NCI-H1092 (cell line): ENCODE results near the gene MICAL3.

Source experiments
- DNase-seq: peaks from one replicate; lab custom pipeline; 2025; lab: John Stamatoyannopoulos, UW

MICAL3 gene

GRCh38 chr22:17816649-17817048 lies 207.7 kb downstream of the MICAL3 start:
- no peak for DNase-seq

GRCh38 chr22:17815703-17816254 lies 208.6 kb downstream of the MICAL3 start:
- DNase-seq, result no peak

GRCh38 chr22:17814830-17815229 lies 209.5 kb downstream of the MICAL3 start:
- DNase-seq, result no peak

GRCh38 chr22:17814084-17814483 lies 210.3 kb downstream of the MICAL3 start:
- DNase-seq, result no peak

GRCh38 chr22:17811119-17811518 lies 213.2 kb downstream of the MICAL3 start:
- DNase-seq, result no peak

- no peak for DNase-seq
Measured at GRCh38 chr22:17810570-17811116, 213.7 kb downstream of the MICAL3 start.

- no peak for DNase-seq
Measured at GRCh38 chr22:17808693-17809403, 215.5 kb downstream of the MICAL3 start.

- no peak for DNase-seq
Measured at GRCh38 chr22:17807578-17808410, 216.6 kb downstream of the MICAL3 start.

GRCh38 chr22:17807086-17807485 lies 217.3 kb downstream of the MICAL3 start:
- no peak for DNase-seq

- no peak for DNase-seq
Measured at GRCh38 chr22:17806437-17806836, 217.9 kb downstream of the MICAL3 start.

- DNase-seq, result no peak
Measured at GRCh38 chr22:17804331-17805080, 219.9 kb downstream of the MICAL3 start.

- DNase-seq, result no peak
Measured at GRCh38 chr22:17803609-17804270, 220.6 kb downstream of the MICAL3 start.

GRCh38 chr22:17802822-17803221 lies 221.5 kb downstream of the MICAL3 start:
- DNase-seq, result no peak

GRCh38 chr22:17802411-17802810 lies 221.9 kb downstream of the MICAL3 start:
- DNase-seq, result no peak

GRCh38 chr22:17797721-17798559 lies 226.4 kb downstream of the MICAL3 start:
- DNase-seq, result no peak

- DNase-seq, result no peak
Measured at GRCh38 chr22:17796695-17797094, 227.7 kb downstream of the MICAL3 start.

- no peak for DNase-seq
Measured at GRCh38 chr22:17795661-17796548, 228.5 kb downstream of the MICAL3 start.

GRCh38 chr22:17794726-17795542 lies 229.4 kb downstream of the MICAL3 start:
- DNase-seq, result no peak
